IPS-NIHi7 (cell line): ENCODE data around the gene SLC7A1.
A peak's percentile ranks its signal among the peaks of the same experiment; 100 is the strongest.

Experiments used
- DNase-seq: peaks from one replicate; pipeline ENCODE4 v3.0.0; 2012; ENCODE audit warnings: mixed read lengths; ENCODE audit errors: extremely low spot score

The SLC7A1 gene

GRCh38 chr13:29561918-29562317 is 33.6 kb downstream of the SLC7A1 start:
- DNase-seq, result no peak

GRCh38 chr13:29556742-29557141 is 38.7 kb downstream of the SLC7A1 start:
- no peak for DNase-seq

- no peak for DNase-seq
These were observed 44.3 kb downstream of the SLC7A1 start for GRCh38 chr13:29551214-29551613.

GRCh38 chr13:29550430-29550988 is 45.0 kb downstream of the SLC7A1 start:
- DNase-seq, result no peak

GRCh38 chr13:29548722-29549121 is 46.8 kb downstream of the SLC7A1 start:
- no peak for DNase-seq

- DNase-seq, result no peak
These were observed 48.3 kb downstream of the SLC7A1 start for GRCh38 chr13:29547153-29547552.

GRCh38 chr13:29546662-29547061 is 48.8 kb downstream of the SLC7A1 start:
- no peak for DNase-seq

GRCh38 chr13:29545988-29546387 is 49.5 kb downstream of the SLC7A1 start:
- DNase-seq, result no peak

GRCh38 chr13:29543230-29544215 is 52.0 kb downstream of the SLC7A1 start:
- DNase-seq, result peak; percentile 59

GRCh38 chr13:29542381-29542780 is 53.1 kb downstream of the SLC7A1 start:
- DNase-seq, result no peak

- no peak for DNase-seq
These were observed 54.1 kb downstream of the SLC7A1 start for GRCh38 chr13:29541400-29541799.

- DNase-seq, result no peak
These were observed 54.7 kb downstream of the SLC7A1 start for GRCh38 chr13:29540799-29541198.

- DNase-seq, result no peak
These were observed 55.2 kb downstream of the SLC7A1 start for GRCh38 chr13:29540334-29540733.

GRCh38 chr13:29539856-29540255 is 55.6 kb downstream of the SLC7A1 start:
- DNase-seq, result no peak

GRCh38 chr13:29538652-29539040 is 56.8 kb downstream of the SLC7A1 start:
- no peak for DNase-seq

GRCh38 chr13:29537736-29538651 is 57.5 kb downstream of the SLC7A1 start:
- no peak for DNase-seq

GRCh38 chr13:29536853-29537252 is 58.6 kb downstream of the SLC7A1 start:
- DNase-seq, result no peak

- no peak for DNase-seq
These were observed 59.5 kb downstream of the SLC7A1 start for GRCh38 chr13:29535663-29536655.

- DNase-seq, result no peak
These were observed 61.4 kb downstream of the SLC7A1 start for GRCh38 chr13:29534083-29534482.

GRCh38 chr13:29532821-29533220 is 62.7 kb downstream of the SLC7A1 start:
- DNase-seq, result no peak

- DNase-seq, result no peak
These were observed 63.4 kb downstream of the SLC7A1 start for GRCh38 chr13:29532116-29532515.
